ENCODE results near the gene SIRPB2.
"Not testable (repeated sequence)": the region's sequence is repeated elsewhere in the genome, so short reads cannot be mapped to it uniquely, and the experiment has no call there.

The SIRPB2 gene

GRCh38 chr20:1499528-1500420 lies 8.6 kb upstream of the SIRPB2 start:
- DNase-seq = no peak

- not testable (repeated sequence) for DNase-seq
Observed at GRCh38 chr20:1497371-1497770, 6.2 kb upstream of the SIRPB2 start.

- no peak for DNase-seq
Observed at GRCh38 chr20:1496930-1497329, 5.7 kb upstream of the SIRPB2 start.

GRCh38 chr20:1494436-1494835 lies 3.2 kb upstream of the SIRPB2 start:
- DNase-seq = no peak

GRCh38 chr20:1493536-1493935 lies 2.3 kb upstream of the SIRPB2 start:
- DNase-seq = no peak

GRCh38 chr20:1491860-1492642 lies 831 bp upstream of the SIRPB2 start:
- DNase-seq = no peak

- no peak for DNase-seq
Observed at GRCh38 chr20:1490643-1491195, 501 bp downstream of the SIRPB2 start.

- DNase-seq = peak; percentile 8 to 33
Observed at GRCh38 chr20:1489764-1490436, 1.3 kb downstream of the SIRPB2 start.

- no peak for DNase-seq
Observed at GRCh38 chr20:1489325-1489724, 1.9 kb downstream of the SIRPB2 start.

- DNase-seq = no peak
Observed at GRCh38 chr20:1486566-1486965, 4.7 kb downstream of the SIRPB2 start.

- DNase-seq = no peak
Observed at GRCh38 chr20:1484438-1485116, 6.6 kb downstream of the SIRPB2 start.

- no peak for DNase-seq
Observed at GRCh38 chr20:1479831-1480595, 11.2 kb downstream of the SIRPB2 start.

- no peak for DNase-seq
Observed at GRCh38 chr20:1478566-1478965, 12.7 kb downstream of the SIRPB2 start.

GRCh38 chr20:1477896-1478490 lies 13.2 kb downstream of the SIRPB2 start:
- DNase-seq = no peak

- no peak for DNase-seq
Observed at GRCh38 chr20:1474817-1475603, 16.2 kb downstream of the SIRPB2 start.

- no peak for DNase-seq
Observed at GRCh38 chr20:1474325-1474724, 16.9 kb downstream of the SIRPB2 start.

GRCh38 chr20:1473246-1474220 lies 17.7 kb downstream of the SIRPB2 start:
- DNase-seq = no peak

GRCh38 chr20:1472556-1473245 lies 18.5 kb downstream of the SIRPB2 start:
- peak; percentile 7 to 39 for DNase-seq

- DNase-seq = no peak
Observed at GRCh38 chr20:1471242-1471641, 20.0 kb downstream of the SIRPB2 start.

Measured in CD4-positive, alpha-beta T cell treated with Interleukin-4 for 1 hour (primary cell).